GM19372 (cell line): ENCODE data around the gene FOLR2.
"Not testable (repeated sequence)": the region's sequence is repeated elsewhere in the genome, so short reads cannot be mapped to it uniquely, and the experiment has no call there.

Source experiments
- ATAC-seq: cut with Tn5 transposase; IDR thresholded peaks from one replicate; pipeline ENCODE4 v1.9.1; 2021; ENCODE audit warnings: mild to moderate bottlenecking, low read depth, moderate library complexity; ENCODE audit not compliant: unreplicated experiment

Gene FOLR2

DNA sequence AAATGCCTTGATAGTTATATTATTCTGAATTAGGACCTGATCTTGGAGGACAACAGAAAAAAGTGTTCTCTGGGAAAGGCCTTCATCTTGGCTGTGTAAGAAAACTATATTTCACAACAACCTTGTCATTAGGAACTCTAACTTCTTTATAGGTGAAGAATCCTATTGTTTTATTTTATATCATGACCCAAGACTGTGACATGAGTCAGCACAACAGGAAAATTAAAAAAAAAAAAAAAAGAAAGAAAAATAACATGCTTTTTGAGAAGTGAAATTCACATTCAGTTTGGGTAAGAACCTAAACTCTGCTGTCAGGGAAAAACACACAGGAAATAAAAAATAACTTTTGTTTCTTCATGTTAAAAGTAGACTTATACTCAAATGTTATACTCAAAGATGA, 11.7 kb upstream of the FOLR2 start:
- no peak for ATAC-seq

DNA sequence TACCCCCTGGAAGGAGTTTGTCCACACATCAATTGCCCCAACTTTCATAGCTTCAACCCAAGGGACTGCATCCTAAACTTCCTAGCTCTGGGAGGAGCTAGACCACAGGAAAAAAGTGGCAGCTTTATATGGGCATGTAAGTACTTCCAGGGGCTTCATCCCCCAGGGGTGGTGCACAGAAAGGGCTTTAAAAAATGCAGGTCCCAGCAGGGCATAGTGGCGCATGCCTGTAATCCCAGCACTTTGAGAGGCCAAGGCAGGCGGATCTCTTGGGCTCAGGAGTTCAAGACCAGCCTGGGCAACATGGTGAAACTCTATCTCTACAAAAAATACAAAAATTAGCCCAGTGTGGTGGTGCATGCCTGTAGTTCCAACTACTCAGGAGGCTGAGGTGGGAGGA, 9.8 kb upstream of the FOLR2 start:
- not testable (repeated sequence) for ATAC-seq

DNA sequence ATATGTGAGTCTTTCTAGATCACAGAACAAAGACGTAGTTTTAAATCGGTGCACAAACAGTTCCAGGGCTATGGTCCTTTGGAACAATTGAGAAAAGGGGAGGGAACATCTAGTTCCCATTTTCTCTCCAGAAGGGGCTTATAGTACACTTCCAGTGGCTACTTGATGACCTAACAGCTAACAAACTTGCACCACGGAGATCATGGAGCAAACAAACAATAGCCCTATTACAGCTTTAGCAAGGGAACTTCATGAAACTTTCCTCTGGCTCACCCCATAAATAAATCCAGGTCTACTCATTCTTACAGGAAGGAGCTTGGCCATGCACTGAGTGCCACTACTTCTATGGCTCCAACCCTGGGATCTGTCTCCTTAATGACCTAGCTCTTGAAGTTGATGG, 8.3 kb upstream of the FOLR2 start:
- ATAC-seq: no peak

DNA sequence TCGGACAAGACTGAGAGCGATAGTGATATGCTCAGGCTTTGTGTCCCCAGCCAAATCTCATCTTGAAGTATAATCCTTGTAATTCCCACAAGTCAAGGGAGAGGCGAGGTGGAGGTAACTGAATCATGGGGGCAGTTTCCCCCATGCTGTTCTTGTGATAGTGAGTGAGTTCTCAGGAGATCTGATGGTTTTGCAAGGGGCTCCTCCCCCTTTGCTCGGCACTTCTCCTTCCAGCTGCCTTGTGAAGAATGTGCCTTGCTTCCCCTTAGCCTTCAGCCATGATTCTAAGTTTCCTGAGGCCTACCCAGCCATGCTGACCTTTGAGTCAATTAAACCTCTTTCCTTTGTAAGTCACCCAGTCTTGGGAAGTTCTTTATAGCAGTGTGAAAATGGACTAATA, 7.5 kb upstream of the FOLR2 start:
- no peak for ATAC-seq

DNA sequence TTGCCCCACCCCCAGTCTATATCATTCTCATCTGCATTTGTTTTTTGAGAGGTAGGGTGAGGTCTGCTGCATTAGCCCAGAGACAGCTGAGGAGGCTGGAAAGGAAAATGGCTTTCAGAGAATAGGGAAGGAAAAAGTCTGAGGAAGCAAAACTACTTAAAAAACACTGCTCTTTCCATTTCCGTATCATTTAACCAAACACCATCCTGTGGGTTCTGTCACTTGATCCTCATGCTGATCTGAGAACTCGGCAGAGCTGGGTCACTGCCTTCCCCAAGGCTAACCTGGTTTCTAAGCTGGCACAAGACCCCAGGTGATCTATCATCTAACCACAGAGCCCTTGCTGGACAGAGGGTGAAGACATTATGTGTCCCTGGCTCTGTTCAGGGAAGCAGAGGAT, 1.2 kb downstream of the FOLR2 start:
- ATAC-seq: no peak

DNA sequence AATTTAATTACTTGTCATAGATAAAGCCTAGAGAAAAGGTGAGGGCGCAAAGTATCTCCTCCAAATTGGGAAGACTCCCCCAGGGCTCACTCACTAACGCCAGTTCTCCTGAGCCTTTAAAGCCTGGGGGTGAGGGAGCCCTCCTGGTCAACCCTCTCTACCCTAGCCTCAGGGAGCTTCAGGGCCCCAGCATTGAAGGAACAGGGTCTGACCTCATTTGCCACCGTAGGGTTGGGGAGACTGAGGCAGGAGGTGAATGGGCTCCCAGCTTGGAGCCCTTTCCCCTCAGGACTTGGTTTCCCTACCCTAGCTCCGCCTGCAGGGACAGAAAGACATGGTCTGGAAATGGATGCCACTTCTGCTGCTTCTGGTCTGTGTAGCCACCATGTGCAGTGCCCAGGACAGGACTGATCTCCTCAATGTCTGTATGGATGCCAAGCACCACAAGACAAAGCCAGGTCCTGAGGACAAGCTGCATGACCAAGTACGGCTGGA, 1.7 kb downstream of the FOLR2 start:
- ATAC-seq: no peak

DNA sequence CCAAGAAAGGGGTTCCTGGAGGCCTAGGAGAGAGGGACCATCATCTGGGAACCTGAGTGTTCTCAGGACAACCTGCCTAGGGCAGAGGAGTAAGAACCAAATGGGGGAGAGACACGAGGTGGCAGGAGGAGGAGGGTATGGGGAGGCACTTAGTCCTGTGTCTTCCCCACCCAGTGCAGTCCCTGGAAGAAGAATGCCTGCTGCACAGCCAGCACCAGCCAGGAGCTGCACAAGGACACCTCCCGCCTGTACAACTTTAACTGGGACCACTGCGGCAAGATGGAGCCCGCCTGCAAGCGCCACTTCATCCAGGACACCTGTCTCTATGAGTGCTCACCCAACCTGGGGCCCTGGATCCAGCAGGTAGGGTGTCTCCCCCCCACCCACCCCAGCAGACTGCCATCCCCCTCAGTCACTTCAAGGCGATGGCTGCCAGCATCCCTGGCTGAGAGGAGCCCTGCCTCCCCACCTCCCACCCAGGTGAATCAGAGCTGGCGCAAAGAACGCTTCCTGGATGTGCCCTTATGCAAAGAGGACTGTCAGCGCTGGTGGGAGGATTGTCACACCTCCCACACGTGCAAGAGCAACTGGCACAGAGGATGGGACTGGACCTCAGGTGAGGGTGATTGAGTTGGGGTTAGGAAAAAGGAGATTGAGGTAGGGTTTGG, 4.2 kb downstream of the FOLR2 start:
- ATAC-seq: no peak

DNA sequence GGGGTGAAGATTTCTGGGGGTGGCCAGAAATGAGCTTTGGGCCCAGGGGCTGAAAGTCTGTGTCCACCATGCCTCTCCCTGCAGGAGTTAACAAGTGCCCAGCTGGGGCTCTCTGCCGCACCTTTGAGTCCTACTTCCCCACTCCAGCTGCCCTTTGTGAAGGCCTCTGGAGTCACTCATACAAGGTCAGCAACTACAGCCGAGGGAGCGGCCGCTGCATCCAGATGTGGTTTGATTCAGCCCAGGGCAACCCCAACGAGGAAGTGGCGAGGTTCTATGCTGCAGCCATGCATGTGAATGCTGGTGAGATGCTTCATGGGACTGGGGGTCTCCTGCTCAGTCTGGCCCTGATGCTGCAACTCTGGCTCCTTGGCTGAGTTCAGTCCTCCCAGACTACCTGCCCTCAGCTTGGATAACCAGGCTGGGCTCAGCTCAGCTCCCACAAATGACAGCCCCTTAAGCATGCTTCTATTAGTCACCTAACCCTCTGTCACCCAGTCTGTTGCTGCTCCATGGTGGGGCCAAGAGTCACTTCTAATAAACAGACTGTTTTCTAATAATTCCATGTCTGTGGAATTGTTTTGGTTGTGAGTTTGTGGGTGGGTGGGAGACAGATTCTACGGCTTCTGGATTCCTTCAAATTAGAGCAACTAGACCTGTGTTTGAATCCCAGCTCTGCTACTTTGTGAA, 4.9 kb downstream of the FOLR2 start:
- ATAC-seq: no peak

DNA sequence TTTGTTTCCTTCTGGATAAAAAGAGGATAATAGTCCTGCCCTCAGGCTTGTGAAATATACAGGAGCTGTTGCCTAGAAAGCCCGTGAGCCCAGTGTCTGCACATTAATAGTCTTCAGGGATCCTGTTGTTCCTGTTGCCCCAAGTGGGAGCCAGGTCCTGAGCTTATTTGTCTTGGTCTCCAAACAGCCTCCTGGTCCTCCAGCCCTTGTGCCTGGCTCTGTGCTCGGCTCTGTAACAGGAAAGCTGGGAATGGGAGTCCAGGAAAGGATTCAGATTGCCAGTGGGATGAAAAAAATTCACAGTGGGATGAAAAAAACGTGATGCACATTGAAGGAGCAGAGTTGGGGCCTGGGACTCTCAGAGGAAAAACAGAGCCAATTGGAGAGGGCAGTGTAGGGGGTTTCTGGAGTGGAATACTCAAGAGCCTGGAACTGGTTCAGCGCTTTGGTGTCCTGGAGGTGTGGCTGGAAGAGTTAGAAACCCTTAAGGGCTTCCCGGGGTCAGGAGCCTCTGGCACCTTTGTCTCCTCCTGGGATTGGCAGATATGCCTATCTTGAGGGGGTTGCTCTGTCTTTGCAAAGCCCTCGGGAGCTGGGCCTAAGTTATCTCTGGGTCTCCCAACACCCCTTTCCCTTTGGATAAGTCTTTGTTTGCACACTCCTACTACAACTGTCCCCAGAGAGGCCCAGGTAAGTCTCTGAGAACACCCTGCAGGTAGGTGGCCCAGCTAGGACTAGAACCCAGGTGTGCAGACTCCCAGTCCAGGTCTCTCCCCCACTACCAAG, 5.7 kb downstream of the FOLR2 start:
- ATAC-seq: no peak

DNA sequence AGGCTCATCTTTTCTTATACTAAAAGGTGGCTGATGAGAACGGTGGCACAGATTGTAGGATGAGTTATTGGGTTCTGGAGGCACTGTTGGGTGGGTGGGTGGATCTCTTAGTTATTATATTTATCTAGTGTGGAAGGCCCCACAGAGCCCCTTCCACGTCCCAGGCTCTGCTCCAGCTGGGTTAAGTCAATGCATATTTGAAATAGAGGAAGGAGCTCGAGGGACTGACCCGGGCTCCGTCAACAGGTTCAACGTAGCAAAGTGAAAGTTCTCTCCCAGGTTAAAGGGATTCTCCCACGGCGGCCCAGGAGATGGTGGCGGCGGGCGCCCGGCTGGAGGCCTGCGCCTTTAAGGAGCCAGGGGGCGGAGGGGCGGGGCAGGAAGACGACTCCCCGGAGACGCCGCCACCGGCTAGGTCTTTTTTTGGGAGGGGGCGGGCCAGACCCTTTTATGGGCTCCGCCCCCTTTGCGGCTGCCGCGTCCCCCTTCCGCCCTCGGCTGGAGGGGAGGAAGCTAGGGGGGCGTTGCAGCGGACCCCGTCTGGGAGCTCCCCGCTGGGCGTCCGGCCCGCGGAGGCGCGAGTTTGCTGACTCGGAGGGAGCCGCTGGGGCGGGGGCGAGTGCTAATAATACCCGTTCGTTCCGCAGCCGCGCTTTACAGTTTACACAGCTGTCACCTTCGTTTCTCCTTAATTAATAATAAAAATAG, 6.5 kb downstream of the FOLR2 start:
- peak; percentile 63 for ATAC-seq

DNA sequence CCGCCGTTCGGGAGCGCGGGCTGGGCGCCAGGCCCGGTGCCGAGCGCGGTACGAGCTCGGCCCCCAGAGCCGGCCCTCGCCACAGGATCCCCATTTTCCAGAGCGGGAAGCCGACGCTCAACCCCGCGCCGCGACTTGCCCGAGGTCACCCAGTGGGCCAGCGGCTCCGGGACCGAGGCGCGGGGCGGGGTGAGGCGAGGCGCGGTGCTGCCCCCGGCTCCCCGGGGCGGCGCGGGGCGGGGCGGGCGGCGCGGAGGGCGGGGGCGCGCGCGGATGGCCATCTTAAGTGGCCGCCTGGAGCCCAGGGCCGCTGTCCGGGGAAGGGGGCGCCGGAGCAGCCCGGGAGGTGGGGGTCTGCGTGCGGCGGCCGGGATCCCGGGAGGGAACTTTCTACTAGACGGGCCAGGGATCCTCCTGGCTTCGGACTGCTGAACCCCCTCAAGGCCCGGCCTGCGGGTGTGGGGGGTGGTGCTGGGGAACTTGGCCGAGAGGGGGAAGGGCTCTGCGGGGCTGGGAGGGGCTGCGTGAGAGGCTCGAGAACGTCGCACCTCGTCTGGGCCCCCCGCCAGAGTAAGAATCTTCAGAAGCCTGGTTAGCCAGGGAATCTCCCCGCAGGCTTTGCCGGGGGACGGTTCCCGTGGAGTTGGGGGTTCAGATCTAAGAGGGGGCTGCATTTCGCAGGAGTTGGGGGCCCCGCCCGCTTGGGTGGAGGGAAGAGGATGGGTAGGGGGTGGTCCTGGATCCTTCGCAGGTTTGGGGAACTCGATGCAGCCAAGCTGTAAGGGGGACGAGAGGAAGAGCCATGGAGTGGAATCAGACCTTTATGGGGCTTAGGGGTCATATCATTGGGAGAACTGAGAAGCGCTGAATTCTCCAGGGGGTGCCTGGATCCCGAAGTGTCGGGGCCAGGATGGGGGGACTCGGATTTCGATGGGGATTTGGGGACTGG, 7.3 kb downstream of the FOLR2 start:
- peak; percentile 47 for ATAC-seq

DNA sequence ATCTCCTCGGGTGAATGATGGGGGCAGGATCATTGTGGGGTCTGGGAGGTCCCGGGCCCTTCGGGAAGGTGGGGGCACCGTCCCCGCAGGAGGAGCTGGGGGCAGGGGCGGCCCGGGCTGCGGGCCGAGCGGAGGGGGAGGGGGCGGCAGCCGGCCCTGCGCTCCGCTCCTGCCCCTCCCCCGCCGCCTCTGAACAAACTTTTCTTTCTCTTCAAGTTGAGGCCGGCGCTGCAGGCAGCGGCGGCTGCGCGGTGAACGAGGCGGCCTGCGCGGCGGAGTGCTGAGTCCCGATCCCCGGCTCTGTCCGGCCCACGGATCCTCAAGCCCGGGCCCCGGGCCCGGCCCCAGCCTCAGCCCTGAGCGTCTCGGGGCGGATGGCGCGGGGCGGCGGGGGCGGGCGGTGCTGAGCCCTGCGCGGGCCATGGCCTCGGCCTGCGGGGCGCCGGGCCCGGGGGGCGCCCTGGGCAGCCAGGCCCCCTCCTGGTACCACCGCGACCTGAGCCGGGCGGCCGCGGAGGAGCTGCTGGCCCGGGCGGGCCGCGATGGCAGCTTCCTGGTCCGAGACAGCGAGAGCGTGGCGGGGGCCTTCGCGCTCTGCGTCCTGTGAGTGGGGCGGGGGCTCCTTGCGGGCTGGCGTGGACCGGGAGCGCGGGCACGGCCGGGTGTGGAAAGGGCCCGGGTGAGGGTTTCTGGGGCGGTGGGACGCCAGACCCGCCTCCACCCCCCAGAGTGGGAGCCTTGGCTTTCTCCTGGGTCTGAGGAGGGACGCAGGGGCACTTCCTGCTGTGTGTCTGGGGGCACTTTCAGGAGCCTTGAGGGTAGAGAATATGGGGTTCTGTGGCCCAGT, 8.2 kb downstream of the FOLR2 start, which contains the start of gene INPPL1:
INPPL1 (plus strand) TSS at position 204 of the 847 bp plus-strand sequence; CDS start at position 422, 218 bp downstream.
- no peak for ATAC-seq

DNA sequence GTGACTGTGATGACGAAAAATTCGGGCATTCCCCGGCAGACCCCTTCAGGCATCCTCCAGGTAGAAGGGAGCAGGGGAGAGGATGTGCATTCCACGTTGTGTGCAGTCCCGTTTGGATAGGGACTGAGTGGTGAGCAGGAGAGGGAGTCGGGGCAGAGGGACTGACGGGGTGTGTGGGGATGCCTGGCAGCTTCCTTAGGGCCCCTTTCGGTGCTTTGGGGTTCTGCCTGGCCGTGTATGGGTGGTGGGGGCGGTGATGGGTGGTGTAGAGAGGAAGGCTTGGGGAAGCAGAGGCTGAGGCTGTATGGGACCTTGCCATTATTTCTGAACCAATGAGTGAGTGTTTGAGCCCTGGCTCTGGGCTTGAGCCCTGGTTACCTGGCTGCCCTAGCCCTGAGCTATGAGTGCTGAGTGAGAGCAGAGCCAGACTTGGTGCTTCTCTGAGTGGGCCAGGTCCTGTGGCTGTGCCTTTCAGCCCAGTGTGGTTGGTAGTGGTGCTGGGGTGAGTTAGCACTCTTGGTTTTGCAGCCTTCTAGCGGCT, 8.9 kb downstream of the FOLR2 start:
- ATAC-seq: no peak

DNA sequence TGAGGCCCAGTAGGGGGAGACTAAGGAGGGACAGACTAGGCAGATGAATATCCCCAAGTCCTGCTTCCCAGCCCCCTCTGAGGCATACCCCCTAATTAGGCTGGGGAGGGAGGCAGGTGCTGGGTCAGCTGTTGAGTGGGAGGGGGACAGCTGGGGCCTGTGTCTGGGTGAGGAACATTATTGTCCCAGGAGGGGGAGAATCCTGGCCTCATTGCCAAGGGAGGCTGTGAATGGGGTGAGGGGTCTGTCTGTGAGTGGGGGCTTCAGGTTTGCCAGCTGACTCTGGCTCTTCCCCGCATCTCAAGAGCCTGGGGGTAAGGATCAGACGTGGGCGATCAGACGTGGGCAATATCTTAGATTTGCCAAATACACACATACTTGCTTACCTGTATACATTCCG, 10.1 kb downstream of the FOLR2 start:
- ATAC-seq: no peak

DNA sequence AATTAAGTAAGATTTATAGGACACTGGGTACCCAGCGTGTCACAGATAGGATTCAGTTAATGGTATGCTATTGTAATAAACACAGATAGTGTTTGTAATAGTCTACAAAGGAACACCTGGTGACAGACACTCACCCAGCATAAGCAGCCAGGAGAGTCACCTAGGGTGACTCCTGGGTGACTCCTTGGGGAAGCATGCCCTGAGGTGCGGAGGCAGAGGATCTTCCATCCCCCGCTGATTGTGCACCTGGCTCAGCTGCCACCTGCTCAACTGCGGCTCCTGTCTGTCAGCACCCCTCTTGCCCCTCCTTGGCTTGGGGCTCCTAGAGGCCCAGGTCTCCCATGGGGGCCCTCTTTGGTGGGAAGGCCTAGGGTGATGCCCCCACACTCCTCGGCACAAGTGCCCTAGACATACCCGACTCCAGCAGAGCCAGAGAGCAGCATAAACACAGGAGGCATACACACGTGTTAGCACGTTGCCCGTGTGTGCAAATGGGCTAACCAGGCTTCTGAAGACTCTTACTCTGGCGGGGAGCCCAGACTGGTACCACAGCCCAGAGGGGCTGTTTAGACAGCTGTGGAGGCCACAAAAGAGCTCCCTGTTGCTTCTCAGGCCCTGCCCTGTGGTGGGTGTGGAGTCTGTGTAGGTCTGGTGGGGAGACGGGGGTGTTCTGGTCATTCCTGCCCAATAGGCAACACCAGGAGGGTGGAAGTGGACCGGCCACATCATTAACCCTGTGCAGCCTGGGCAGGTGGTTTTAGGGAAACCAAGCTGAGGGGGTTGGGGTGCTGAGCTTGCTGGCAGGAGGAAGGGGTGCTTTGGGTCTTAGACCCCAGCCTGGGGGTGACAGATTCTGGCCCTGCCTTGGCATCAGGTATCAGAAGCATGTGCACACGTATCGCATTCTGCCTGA, 11.0 kb downstream of the FOLR2 start:
- no peak for ATAC-seq

DNA sequence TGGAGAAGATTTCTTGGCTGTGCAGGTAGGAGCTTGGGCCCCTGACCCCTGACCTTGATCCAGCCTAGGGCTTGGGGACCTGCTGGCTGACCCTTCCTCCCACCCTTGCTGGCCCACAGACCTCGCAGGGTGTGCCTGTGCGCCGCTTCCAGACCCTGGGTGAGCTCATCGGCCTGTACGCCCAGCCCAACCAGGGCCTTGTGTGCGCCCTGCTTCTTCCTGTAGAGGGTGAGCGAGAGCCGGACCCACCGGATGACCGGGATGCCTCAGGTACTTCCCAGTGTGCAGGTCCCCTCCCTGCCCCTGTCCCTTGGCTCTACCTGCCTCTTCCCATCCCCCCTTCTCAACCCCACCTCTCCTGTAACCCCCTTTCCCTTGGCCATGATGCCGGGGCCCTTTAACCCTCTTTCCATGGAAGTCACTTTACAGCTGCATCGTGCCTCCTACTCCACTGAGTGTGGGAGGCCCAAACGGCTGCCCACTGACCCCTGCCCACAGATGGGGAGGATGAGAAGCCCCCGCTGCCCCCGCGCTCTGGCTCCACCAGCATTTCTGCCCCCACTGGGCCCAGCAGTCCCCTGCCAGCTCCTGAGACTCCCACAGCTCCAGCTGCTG, 11.7 kb downstream of the FOLR2 start:
- ATAC-seq: no peak

DNA sequence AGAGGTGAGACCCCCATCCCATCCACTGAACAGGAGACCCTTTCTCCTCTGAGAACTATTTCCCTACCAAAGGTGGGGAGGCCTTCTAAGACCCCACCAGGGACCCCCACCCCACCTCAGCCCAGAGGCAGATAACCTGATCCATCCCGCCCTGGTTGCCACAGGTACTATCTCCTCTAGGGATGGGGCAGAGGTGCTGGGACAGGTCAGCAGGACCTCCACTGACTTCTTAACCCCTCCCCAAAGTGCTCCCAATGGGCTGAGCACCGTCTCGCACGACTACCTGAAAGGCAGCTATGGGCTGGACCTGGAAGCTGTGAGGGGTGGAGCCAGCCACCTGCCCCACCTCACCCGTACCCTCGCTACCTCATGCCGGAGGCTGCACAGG, 12.2 kb downstream of the FOLR2 start:
- no peak for ATAC-seq
